ENCODE data around the gene DOCK4.

DOCK4 gene

GRCh38 chr7:112092306-112092705 lies 113.9 kb downstream of the DOCK4 start:
- Histone ChIP-seq H3K9me3 (ENCODE audit: control insufficient read depth in 1 of 2, low read length in 2 of 2) (no peaks in the 10 kb centered on the region), H3K27ac (ENCODE audit: low read length) (no peak overlapping the region), H3K4me1 (ENCODE audit: control insufficient read depth in 1 of 2, insufficient read depth in 2 of 2, low read length in 2 of 2) (no peaks in the 10 kb centered on the region)

GRCh38 chr7:112091768-112092167 lies 114.4 kb downstream of the DOCK4 start:
- Histone ChIP-seq H3K36me3 (ENCODE audit: control insufficient read depth in 1 of 2, insufficient read depth in 2 of 2, low read length in 2 of 2) (no peaks in the 10 kb centered on the region), H3K4me1 (ENCODE audit: control insufficient read depth in 1 of 2, insufficient read depth in 2 of 2, low read length in 2 of 2) (no peaks in the 10 kb centered on the region), H3K4me3 (ENCODE audit: low read depth in 1 of 2, low read length in 2 of 2) (no peak overlapping the region), H3K27me3 (ENCODE audit: low read depth, low read length) (no peaks in the 10 kb centered on the region), H3K27ac (ENCODE audit: low read length) (no peak overlapping the region), H3K9me3 (ENCODE audit: control insufficient read depth in 1 of 2, low read length in 2 of 2) (no peaks in the 10 kb centered on the region)

More at GRCh38 chr7:112092306-112092705, 113.9 kb downstream of the DOCK4 start:
- Histone ChIP-seq H3K4me3 (ENCODE audit: low read depth in 1 of 2, low read length in 2 of 2) (no peak overlapping the region), H3K36me3 (ENCODE audit: control insufficient read depth in 1 of 2, insufficient read depth in 2 of 2, low read length in 2 of 2) (no peaks in the 10 kb centered on the region), H3K27me3 (ENCODE audit: low read depth, low read length) (no peaks in the 10 kb centered on the region)

- no peaks in the 10 kb centered on the region for H3K36me3 ChIP-seq (ENCODE audit: control insufficient read depth in 1 of 2, insufficient read depth in 2 of 2, low read length in 2 of 2)
- no peaks in the 10 kb centered on the region for H3K27me3 ChIP-seq (ENCODE audit: low read depth, low read length)
- H3K27ac ChIP-seq (ENCODE audit: low read length): no peak overlapping the region
- no peaks in the 10 kb centered on the region for H3K4me1 ChIP-seq (ENCODE audit: control insufficient read depth in 1 of 2, insufficient read depth in 2 of 2, low read length in 2 of 2)
- H3K9me3 ChIP-seq (ENCODE audit: control insufficient read depth in 1 of 2, low read length in 2 of 2): no peaks in the 10 kb centered on the region
- H3K4me3 ChIP-seq (ENCODE audit: low read depth in 1 of 2, low read length in 2 of 2): no peak overlapping the region
Observed at GRCh38 chr7:112089551-112089950, 116.6 kb downstream of the DOCK4 start.

GRCh38 chr7:112088484-112089016 lies 117.6 kb downstream of the DOCK4 start:
- Histone ChIP-seq H3K27me3 (ENCODE audit: low read depth, low read length) (no peaks in the 10 kb centered on the region), H3K9me3 (ENCODE audit: control insufficient read depth in 1 of 2, low read length in 2 of 2) (no peaks in the 10 kb centered on the region), H3K27ac (ENCODE audit: low read length) (no peak overlapping the region), H3K4me1 (ENCODE audit: control insufficient read depth in 1 of 2, insufficient read depth in 2 of 2, low read length in 2 of 2) (no peaks in the 10 kb centered on the region), H3K36me3 (ENCODE audit: control insufficient read depth in 1 of 2, insufficient read depth in 2 of 2, low read length in 2 of 2) (no peaks in the 10 kb centered on the region), H3K4me3 (ENCODE audit: low read depth in 1 of 2, low read length in 2 of 2) (no peak overlapping the region)

- Histone ChIP-seq H3K9me3 (ENCODE audit: control insufficient read depth in 1 of 2, low read length in 2 of 2) (no peaks in the 10 kb centered on the region), H3K4me3 (ENCODE audit: low read depth in 1 of 2, low read length in 2 of 2) (no peak overlapping the region), H3K36me3 (ENCODE audit: control insufficient read depth in 1 of 2, insufficient read depth in 2 of 2, low read length in 2 of 2) (no peaks in the 10 kb centered on the region), H3K27ac (ENCODE audit: low read length) (no peak overlapping the region), H3K4me1 (ENCODE audit: control insufficient read depth in 1 of 2, insufficient read depth in 2 of 2, low read length in 2 of 2) (no peaks in the 10 kb centered on the region), H3K27me3 (ENCODE audit: low read depth, low read length) (no peaks in the 10 kb centered on the region)
Observed at GRCh38 chr7:112086496-112087254, 119.5 kb downstream of the DOCK4 start.

- Histone ChIP-seq H3K9me3 (ENCODE audit: control insufficient read depth in 1 of 2, low read length in 2 of 2) (no peaks in the 10 kb centered on the region), H3K27me3 (ENCODE audit: low read depth, low read length) (no peaks in the 10 kb centered on the region), H3K27ac (ENCODE audit: low read length) (peak overlapping the region; percentile 16), H3K4me1 (ENCODE audit: control insufficient read depth in 1 of 2, insufficient read depth in 2 of 2, low read length in 2 of 2) (no peaks in the 10 kb centered on the region), H3K36me3 (ENCODE audit: control insufficient read depth in 1 of 2, insufficient read depth in 2 of 2, low read length in 2 of 2) (no peaks in the 10 kb centered on the region), H3K4me3 (ENCODE audit: low read depth in 1 of 2, low read length in 2 of 2) (no peak overlapping the region)
Observed at GRCh38 chr7:112084520-112084971, 121.7 kb downstream of the DOCK4 start.

- Histone ChIP-seq H3K9me3 (ENCODE audit: control insufficient read depth in 1 of 2, low read length in 2 of 2) (no peaks in the 10 kb centered on the region), H3K4me3 (ENCODE audit: low read depth in 1 of 2, low read length in 2 of 2) (no peak overlapping the region), H3K4me1 (ENCODE audit: control insufficient read depth in 1 of 2, insufficient read depth in 2 of 2, low read length in 2 of 2) (no peaks in the 10 kb centered on the region), H3K27ac (ENCODE audit: low read length) (no peak overlapping the region), H3K27me3 (ENCODE audit: low read depth, low read length) (no peaks in the 10 kb centered on the region), H3K36me3 (ENCODE audit: control insufficient read depth in 1 of 2, insufficient read depth in 2 of 2, low read length in 2 of 2) (no peaks in the 10 kb centered on the region)
Observed at GRCh38 chr7:112083776-112084355, 122.3 kb downstream of the DOCK4 start.

GRCh38 chr7:112082306-112082705 lies 123.9 kb downstream of the DOCK4 start:
- Histone ChIP-seq H3K4me3 (ENCODE audit: low read depth in 1 of 2, low read length in 2 of 2) (no peak overlapping the region), H3K27me3 (ENCODE audit: low read depth, low read length) (no peaks in the 10 kb centered on the region), H3K36me3 (ENCODE audit: control insufficient read depth in 1 of 2, insufficient read depth in 2 of 2, low read length in 2 of 2) (no peaks in the 10 kb centered on the region), H3K27ac (ENCODE audit: low read length) (no peak overlapping the region), H3K9me3 (ENCODE audit: control insufficient read depth in 1 of 2, low read length in 2 of 2) (no peaks in the 10 kb centered on the region), H3K4me1 (ENCODE audit: control insufficient read depth in 1 of 2, insufficient read depth in 2 of 2, low read length in 2 of 2) (no peaks in the 10 kb centered on the region)

GRCh38 chr7:112081778-112082177 lies 124.4 kb downstream of the DOCK4 start:
- Histone ChIP-seq H3K4me1 (ENCODE audit: control insufficient read depth in 1 of 2, insufficient read depth in 2 of 2, low read length in 2 of 2) (no peaks in the 10 kb centered on the region), H3K4me3 (ENCODE audit: low read depth in 1 of 2, low read length in 2 of 2) (no peak overlapping the region), H3K36me3 (ENCODE audit: control insufficient read depth in 1 of 2, insufficient read depth in 2 of 2, low read length in 2 of 2) (no peaks in the 10 kb centered on the region), H3K27me3 (ENCODE audit: low read depth, low read length) (no peaks in the 10 kb centered on the region), H3K9me3 (ENCODE audit: control insufficient read depth in 1 of 2, low read length in 2 of 2) (no peaks in the 10 kb centered on the region), H3K27ac (ENCODE audit: low read length) (no peak overlapping the region)

- peak overlapping the region; percentile 16 for H3K27ac ChIP-seq (ENCODE audit: low read length)
- no peaks in the 10 kb centered on the region for H3K4me1 ChIP-seq (ENCODE audit: control insufficient read depth in 1 of 2, insufficient read depth in 2 of 2, low read length in 2 of 2)
- H3K36me3 ChIP-seq (ENCODE audit: control insufficient read depth in 1 of 2, insufficient read depth in 2 of 2, low read length in 2 of 2): no peaks in the 10 kb centered on the region
- H3K9me3 ChIP-seq (ENCODE audit: control insufficient read depth in 1 of 2, low read length in 2 of 2): no peaks in the 10 kb centered on the region
- no peak overlapping the region for H3K4me3 ChIP-seq (ENCODE audit: low read depth in 1 of 2, low read length in 2 of 2)
- H3K27me3 ChIP-seq (ENCODE audit: low read depth, low read length): no peaks in the 10 kb centered on the region
Observed at GRCh38 chr7:112080978-112081377, 125.2 kb downstream of the DOCK4 start.

GRCh38 chr7:112080441-112080840 lies 125.8 kb downstream of the DOCK4 start:
- H3K9me3 ChIP-seq (ENCODE audit: control insufficient read depth in 1 of 2, low read length in 2 of 2): no peaks in the 10 kb centered on the region
- H3K4me3 ChIP-seq (ENCODE audit: low read depth in 1 of 2, low read length in 2 of 2): no peak overlapping the region
- no peaks in the 10 kb centered on the region for H3K4me1 ChIP-seq (ENCODE audit: control insufficient read depth in 1 of 2, insufficient read depth in 2 of 2, low read length in 2 of 2)
- no peaks in the 10 kb centered on the region for H3K27me3 ChIP-seq (ENCODE audit: low read depth, low read length)
- H3K36me3 ChIP-seq (ENCODE audit: control insufficient read depth in 1 of 2, insufficient read depth in 2 of 2, low read length in 2 of 2): no peaks in the 10 kb centered on the region
- peak overlapping the region; percentile 16 for H3K27ac ChIP-seq (ENCODE audit: low read length)

Measured in muscle layer of duodenum (tissue), 2 donors.